PFSK-1 (cell line): Measurements from ENCODE around the gene MFSD12.

Experiments
- POLR2AphosphoS5 ChIP-seq: IDR thresholded peaks from 2 replicates; pipeline ENCODE4 v1.6.1; 2012; ENCODE audit warnings: low read depth, mild to moderate bottlenecking, control low read depth, low read length, moderate library complexity
- REST ChIP-seq, 2 experiments: IDR thresholded peaks; 2 replicates each; pipeline versions ENCODE4 v1.6.1 to v1.8.0; 2011 to 2012; ENCODE audit warnings: low read depth in 2 of 2, low read length in 2 of 2, control low read depth in 1 of 2, inconsistent platforms in 1 of 2, mild to moderate bottlenecking in 1 of 2, moderate library complexity in 1 of 2; ENCODE audit not compliant: insufficient read depth in 1 of 2
- SIN3A ChIP-seq: IDR thresholded peaks from 2 replicates; pipeline ENCODE4 v1.6.1; 2012; ENCODE audit warnings: mild to moderate bottlenecking, low read length, moderate library complexity, borderline replicate concordance; ENCODE audit not compliant: insufficient read depth
- TAF1 ChIP-seq: IDR thresholded peaks from 2 replicates; pipeline ENCODE4 v1.6.1; 2012; ENCODE audit warnings: low read length, control low read depth, borderline replicate concordance; ENCODE audit not compliant: insufficient read depth

GRCh38 chr19:3589949-3590348 is 32.6 kb upstream of the MFSD12 start:
- no peak for TF ChIP-seq POLR2AphosphoS5
- no peak for TF ChIP-seq TAF1
- TF ChIP-seq REST (IDR thresholded peaks at IDR 0.05; ENCODE audit: insufficient read depth in 1 of 2, low read depth in 2 of 2, low read length in 2 of 2): no peak
- TF ChIP-seq SIN3A: no peak
